ENCODE data around the gene PFDN1.

DNA sequence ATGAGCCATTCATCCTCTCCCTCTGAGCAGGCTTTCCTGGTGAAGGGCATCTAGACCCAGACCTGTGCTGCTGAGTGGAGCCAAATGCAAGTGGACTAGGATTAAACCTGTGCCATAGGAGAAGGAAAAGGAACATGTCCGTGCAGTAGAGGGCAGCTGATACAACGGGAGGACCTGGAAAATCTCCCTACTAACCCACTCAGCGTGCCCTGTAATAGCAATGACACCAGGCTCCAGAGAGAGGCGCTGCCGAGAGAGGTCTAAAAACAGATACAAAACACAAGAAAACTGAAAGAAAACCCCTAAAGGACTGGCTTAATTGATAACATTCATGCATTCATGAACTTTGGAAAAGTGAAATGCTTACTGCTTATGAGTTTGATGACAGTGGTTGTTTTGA is 60.8 kb downstream of the PFDN1 start:
- TF ChIP-seq, protein P1, sequence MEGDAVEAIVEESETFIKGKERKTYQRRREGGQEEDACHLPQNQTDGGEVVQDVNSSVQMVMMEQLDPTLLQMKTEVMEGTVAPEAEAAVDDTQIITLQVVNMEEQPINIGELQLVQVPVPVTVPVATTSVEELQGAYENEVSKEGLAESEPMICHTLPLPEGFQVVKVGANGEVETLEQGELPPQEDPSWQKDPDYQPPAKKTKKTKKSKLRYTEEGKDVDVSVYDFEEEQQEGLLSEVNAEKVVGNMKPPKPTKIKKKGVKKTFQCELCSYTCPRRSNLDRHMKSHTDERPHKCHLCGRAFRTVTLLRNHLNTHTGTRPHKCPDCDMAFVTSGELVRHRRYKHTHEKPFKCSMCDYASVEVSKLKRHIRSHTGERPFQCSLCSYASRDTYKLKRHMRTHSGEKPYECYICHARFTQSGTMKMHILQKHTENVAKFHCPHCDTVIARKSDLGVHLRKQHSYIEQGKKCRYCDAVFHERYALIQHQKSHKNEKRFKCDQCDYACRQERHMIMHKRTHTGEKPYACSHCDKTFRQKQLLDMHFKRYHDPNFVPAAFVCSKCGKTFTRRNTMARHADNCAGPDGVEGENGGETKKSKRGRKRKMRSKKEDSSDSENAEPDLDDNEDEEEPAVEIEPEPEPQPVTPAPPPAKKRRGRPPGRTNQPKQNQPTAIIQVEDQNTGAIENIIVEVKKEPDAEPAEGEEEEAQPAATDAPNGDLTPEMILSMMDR (IDR thresholded peaks at IDR 0.05): 0 out of 2 replicates have a peak, but pooled peaks have one; percentile 3
- no peak for TF ChIP-seq ZFX (IDR thresholded peaks at IDR 0.05; ENCODE audit: borderline replicate concordance)
